ENCODE measurements around the gene ZBTB16. TPM values are rescaled to one million over a fixed set of nuclear protein-coding genes. Genes with fewer than 3 reads are reported as not detected.

The ZBTB16 gene
- total RNA-seq, 1 experiment from 2014 or later = 0.21 TPM

DNA sequence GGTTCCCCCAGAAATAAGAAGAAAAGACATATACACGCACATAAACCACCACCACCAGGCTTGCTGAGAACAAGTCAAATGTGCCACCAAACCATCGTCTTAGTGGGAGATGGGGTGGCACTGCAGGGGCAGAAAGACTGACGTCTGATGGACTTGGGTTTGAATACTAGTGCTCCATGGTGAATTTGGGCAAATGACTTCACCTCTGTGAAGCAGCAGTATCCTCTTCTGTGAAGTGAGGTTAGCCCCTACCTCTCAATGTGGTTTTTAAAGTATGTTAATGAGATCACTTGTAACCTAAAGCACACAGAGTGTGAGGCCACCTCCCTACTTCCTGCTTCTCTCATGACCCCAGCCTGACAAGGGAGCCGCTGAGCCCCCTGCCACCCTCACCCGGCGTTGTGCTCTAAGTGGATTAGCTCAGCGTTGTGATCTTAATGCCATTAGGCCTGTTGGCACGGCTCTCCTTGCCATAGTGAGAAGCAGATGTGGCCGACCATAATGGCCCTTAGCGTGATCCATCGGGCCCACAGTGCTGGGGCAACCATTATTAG is 14.4 kb downstream of the ZBTB16 start:
- no peak for TF ChIP-seq SIN3A (IDR thresholded peaks at IDR 0.05; ENCODE audit: borderline replicate concordance, insufficient read depth, low read depth, low read length)
- TF ChIP-seq, protein P1, sequence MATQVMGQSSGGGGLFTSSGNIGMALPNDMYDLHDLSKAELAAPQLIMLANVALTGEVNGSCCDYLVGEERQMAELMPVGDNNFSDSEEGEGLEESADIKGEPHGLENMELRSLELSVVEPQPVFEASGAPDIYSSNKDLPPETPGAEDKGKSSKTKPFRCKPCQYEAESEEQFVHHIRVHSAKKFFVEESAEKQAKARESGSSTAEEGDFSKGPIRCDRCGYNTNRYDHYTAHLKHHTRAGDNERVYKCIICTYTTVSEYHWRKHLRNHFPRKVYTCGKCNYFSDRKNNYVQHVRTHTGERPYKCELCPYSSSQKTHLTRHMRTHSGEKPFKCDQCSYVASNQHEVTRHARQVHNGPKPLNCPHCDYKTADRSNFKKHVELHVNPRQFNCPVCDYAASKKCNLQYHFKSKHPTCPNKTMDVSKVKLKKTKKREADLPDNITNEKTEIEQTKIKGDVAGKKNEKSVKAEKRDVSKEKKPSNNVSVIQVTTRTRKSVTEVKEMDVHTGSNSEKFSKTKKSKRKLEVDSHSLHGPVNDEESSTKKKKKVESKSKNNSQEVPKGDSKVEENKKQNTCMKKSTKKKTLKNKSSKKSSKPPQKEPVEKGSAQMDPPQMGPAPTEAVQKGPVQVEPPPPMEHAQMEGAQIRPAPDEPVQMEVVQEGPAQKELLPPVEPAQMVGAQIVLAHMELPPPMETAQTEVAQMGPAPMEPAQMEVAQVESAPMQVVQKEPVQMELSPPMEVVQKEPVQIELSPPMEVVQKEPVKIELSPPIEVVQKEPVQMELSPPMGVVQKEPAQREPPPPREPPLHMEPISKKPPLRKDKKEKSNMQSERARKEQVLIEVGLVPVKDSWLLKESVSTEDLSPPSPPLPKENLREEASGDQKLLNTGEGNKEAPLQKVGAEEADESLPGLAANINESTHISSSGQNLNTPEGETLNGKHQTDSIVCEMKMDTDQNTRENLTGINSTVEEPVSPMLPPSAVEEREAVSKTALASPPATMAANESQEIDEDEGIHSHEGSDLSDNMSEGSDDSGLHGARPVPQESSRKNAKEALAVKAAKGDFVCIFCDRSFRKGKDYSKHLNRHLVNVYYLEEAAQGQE (IDR thresholded peaks at IDR 0.05; ENCODE audit: insufficient read depth in 1 of 2, low read depth in 2 of 2, low read length in 1 of 2) = no peak
- TF ChIP-seq TCF7L2 (IDR thresholded peaks at IDR 0.05; ENCODE audit: low read depth, low read length) = no peak
- no TSS peak for BruUV-seq (replicated peaks)
- H3K9me3 ChIP-seq (ENCODE audit: control insufficient read depth, insufficient read depth, low read depth, low read length) = no peaks in the 10 kb centered on the region
- no peak for ATAC-seq
- in situ Hi-C loops (cut with HindIII; ENCODE audit: low pct_unique_long_range_greater_than_20kb, low sequenced_read_pairs) (no loop called here), intact Hi-C loops (cut with micrococcal nuclease; ENCODE audit: unreplicated experiment) (no loop called here)
- H3K27me3 ChIP-seq (ENCODE audit: control insufficient read depth, insufficient read depth, low read length) = peaks cover 24% of the 10 kb centered on the region
- ChIA-PET POLR2A (no interaction called here), CTCF (interaction anchor here (0.7 kb wide), 1 partner anchor 9 kb away, joined by 3 read pairs; no protein-coding TSS in a partner anchor)
- no peak overlapping the region for H3K4me3 ChIP-seq (ENCODE audit: low read depth in 2 of 2, low read length in 2 of 2)
- H3K4me1 ChIP-seq (ENCODE audit: control insufficient read depth, insufficient read depth, low read length) = no peaks in the 10 kb centered on the region
- H3K36me3 ChIP-seq (ENCODE audit: control insufficient read depth, insufficient read depth, low read length) = no peaks in the 10 kb centered on the region
- H3K27ac ChIP-seq (ENCODE audit: low read length) = no peak overlapping the region
- no peak for DNase-seq (ENCODE audit: low read depth, low spot score)

DNA sequence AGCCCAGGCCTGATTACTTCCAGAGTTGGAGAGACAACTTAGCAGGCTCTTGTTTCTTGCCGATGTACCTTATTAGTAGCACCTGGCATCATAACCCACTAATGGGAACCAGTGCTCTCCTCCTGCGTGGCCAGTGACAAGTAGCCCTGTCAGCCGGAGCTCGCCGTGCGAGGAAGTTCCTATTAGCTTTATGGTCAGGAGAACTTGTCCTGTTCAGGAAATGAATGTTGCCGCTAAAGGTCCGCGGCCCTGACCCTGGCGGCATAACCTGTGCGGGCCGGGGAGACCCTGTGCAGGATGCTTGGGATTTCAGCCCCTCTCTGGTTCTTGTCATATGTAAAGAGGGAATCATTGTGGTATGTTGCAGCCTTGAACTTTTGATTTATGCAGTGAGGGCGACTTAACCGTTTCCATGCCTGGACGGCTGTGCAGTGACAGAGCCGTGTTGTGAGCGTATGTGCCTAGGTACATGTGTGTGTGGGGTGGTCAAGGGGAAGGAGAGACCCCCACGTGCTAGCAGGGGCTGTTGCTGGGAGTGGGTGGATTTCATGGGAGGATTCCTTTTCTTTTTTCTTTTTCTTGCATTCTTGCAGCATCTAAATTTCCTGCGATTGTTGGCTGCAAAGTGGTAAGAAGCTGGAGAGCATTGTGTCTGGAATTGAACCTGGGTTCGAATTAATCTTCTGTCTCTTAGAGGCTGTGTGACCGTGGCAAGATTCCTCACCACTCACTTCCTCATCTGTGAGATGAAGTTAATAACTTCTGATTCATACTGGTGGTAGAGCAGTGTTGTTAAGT is 15.2 kb downstream of the ZBTB16 start:
- no peaks in the 10 kb centered on the region for H3K36me3 ChIP-seq (ENCODE audit: control insufficient read depth, insufficient read depth, low read length)
- no TSS peak for BruUV-seq (replicated peaks)
- H3K4me1 ChIP-seq (ENCODE audit: control insufficient read depth, insufficient read depth, low read length) = no peaks in the 10 kb centered on the region
- H3K4me3 ChIP-seq (ENCODE audit: low read depth in 2 of 2, low read length in 2 of 2) = no peak overlapping the region
- POLR2A ChIA-PET = no interaction called here
- CTCF ChIA-PET = interaction anchor here (0.7 kb wide), 1 partner anchor 9 kb away, joined by 3 read pairs; no protein-coding TSS in a partner anchor
- in situ Hi-C loops (cut with HindIII; ENCODE audit: low pct_unique_long_range_greater_than_20kb, low sequenced_read_pairs) = no loop called here
- H3K27me3 ChIP-seq (ENCODE audit: control insufficient read depth, insufficient read depth, low read length) = peaks cover 24% of the 10 kb centered on the region
- H3K9me3 ChIP-seq (ENCODE audit: control insufficient read depth, insufficient read depth, low read depth, low read length) = no peaks in the 10 kb centered on the region
- no peak for TF ChIP-seq TCF7L2 (IDR thresholded peaks at IDR 0.05; ENCODE audit: low read depth, low read length)
- TF ChIP-seq, protein P2, sequence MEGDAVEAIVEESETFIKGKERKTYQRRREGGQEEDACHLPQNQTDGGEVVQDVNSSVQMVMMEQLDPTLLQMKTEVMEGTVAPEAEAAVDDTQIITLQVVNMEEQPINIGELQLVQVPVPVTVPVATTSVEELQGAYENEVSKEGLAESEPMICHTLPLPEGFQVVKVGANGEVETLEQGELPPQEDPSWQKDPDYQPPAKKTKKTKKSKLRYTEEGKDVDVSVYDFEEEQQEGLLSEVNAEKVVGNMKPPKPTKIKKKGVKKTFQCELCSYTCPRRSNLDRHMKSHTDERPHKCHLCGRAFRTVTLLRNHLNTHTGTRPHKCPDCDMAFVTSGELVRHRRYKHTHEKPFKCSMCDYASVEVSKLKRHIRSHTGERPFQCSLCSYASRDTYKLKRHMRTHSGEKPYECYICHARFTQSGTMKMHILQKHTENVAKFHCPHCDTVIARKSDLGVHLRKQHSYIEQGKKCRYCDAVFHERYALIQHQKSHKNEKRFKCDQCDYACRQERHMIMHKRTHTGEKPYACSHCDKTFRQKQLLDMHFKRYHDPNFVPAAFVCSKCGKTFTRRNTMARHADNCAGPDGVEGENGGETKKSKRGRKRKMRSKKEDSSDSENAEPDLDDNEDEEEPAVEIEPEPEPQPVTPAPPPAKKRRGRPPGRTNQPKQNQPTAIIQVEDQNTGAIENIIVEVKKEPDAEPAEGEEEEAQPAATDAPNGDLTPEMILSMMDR (IDR thresholded peaks at IDR 0.05) = no peak
- TF ChIP-seq SIN3A (IDR thresholded peaks at IDR 0.05; ENCODE audit: borderline replicate concordance, insufficient read depth, low read depth, low read length) = no peak
- TF ChIP-seq, protein P1 (IDR thresholded peaks at IDR 0.05; ENCODE audit: insufficient read depth in 1 of 2, low read depth in 2 of 2, low read length in 1 of 2) = no peak
- no peak for TF ChIP-seq POLR2AphosphoS5 (IDR thresholded peaks at IDR 0.05; ENCODE audit: low read depth, low read length)
- DNase-seq (ENCODE audit: low read depth, low spot score) (no peak), ATAC-seq (no peak)
- intact Hi-C loops (cut with micrococcal nuclease; ENCODE audit: unreplicated experiment) = no loop called here
- no peak overlapping the region for H3K27ac ChIP-seq (ENCODE audit: low read length)

Data from Panc1 (cell line).